Heart left ventricle (tissue), 16 donors: Measurements from ENCODE around the gene FADS3. TPM values are rescaled to one million over a fixed set of nuclear protein-coding genes. Genes with fewer than 3 reads are reported as not detected.

Experiments
- ATAC-seq, 4 donors: fragments of 200-7000 bp; cut with Tn5 transposase; one replicate each; pipeline ENCODE4 v1.9.1; 2020 to 2022; ENCODE audit warnings: moderate library complexity in 4 of 4, mild to moderate bottlenecking in 3 of 4, moderate number of reproducible peaks in 1 of 4
- DNase-seq, 5 donors: peaks; one replicate each; pipeline ENCODE4 v3.0.0-alpha.2; 2020
- H3K27ac ChIP-seq, 12 donors: fragments of 200-600 bp; sonication (generic) in 4 of 12; one replicate each; pipeline versions ENCODE4 v1.5.0 to v1.8.0; 2016 to 2022; ENCODE audit warnings: mild to moderate bottlenecking in 2 of 12
- H3K27me3 ChIP-seq, 9 donors: fragments of 200-600 bp; sonication (generic) in 2 of 9; one replicate each; pipeline versions ENCODE4 v1.5.1 to v1.8.0; 2016 to 2022; ENCODE audit warnings: mild to moderate bottlenecking in 3 of 9
- H3K36me3 ChIP-seq, 9 donors: fragments of 200-600 bp; sonication (generic) in 2 of 9; one replicate each; pipeline versions ENCODE4 v1.5.0 to v1.8.0; 2018 to 2022; ENCODE audit warnings: mild to moderate bottlenecking in 2 of 9
- H3K4me1 ChIP-seq, 12 donors: fragments of 200-600 bp; sonication (generic) in 4 of 12; one replicate each; pipeline versions ENCODE4 v1.5.0 to v1.8.0; 2016 to 2022; ENCODE audit warnings: mild to moderate bottlenecking in 3 of 12
- H3K4me3 ChIP-seq, 12 donors: fragments of 200-600 bp; sonication (generic) in 4 of 12; one replicate each; pipeline versions ENCODE4 v1.5.0 to v1.8.0; 2017 to 2022; ENCODE audit warnings: mild to moderate bottlenecking in 9 of 12, moderate library complexity in 4 of 12
- H3K9me3 ChIP-seq, 12 donors: fragments of 200-600 bp; sonication (generic) in 4 of 12; one replicate each; pipeline versions ENCODE4 v1.5.0 to v1.8.0; 2016 to 2022; ENCODE audit warnings: mild to moderate bottlenecking in 1 of 12
- CTCF ChIP-seq, 12 donors: fragments of 200-600 bp; sonication (generic) in 4 of 12; IDR thresholded peaks; one replicate each; pipeline versions ENCODE4 v1.5.0 to v1.8.0; 2018 to 2022; ENCODE audit warnings: antibody characterized with exemption in 12 of 12, mild to moderate bottlenecking in 5 of 12
- POLR2A ChIP-seq, 2 donors: fragments of 450-650 bp; IDR thresholded peaks; one replicate each; pipeline ENCODE4 v1.6.1; 2017; ENCODE audit warnings: antibody characterized with exemption in 2 of 2, mild to moderate bottlenecking in 2 of 2, moderate library complexity in 2 of 2
- WGBS, 4 donors: extraction: QIAGEN DNeasy Blood & Tissue Kit in 2 of 4; methylation state at CpG; one replicate each; pipeline versions ENCODE4 v1.1.5 to v1.1.7; 2013 to 2018; 5-methylcytosine and 5-hydroxymethylcytosine counted together
- intact Hi-C, 10 donors: fragments of 100-400 bp; cut with DNase I; formaldehyde crosslinking; loops; one replicate each; pipeline versions ENCODE4 v1.11.1 to v1.14.2; 2022
- polyA plus RNA-seq, 2 donors: library from polyadenylated mRNA; stranded (reverse); fragments of 200-250 nt; gene quantifications; one replicate each; pipeline ENCODE4 v1.2.3, GENCODE V29; 2013
- total RNA-seq, 9 donors: library from RNA; depleted of rRNA in 2 of 9; stranded (reverse); fragments of >200 nt in 2 of 9; fragmentation: NEBNext Ultra II Directional in 3 of 9; extraction: Animal tissue kit (Norgen Biotek cat#: 25700) in 3 of 9; gene quantifications; one replicate each; pipeline versions ENCODE4 v1.1.0 to v1.2.4, GENCODE V29; 2016 to 2023
- donor health status: ischemic (EF 13 %, LVEDD 7.1; RV severe dilation, severe dysfunction).
- donor health status: healthy with polysubstance abuse.
- donor health status: DM: no; HTN: yes; CAD: no.
- donor health status: DM: no; HTN: no; CAD: no.
- donor health status: ischemic (EF 25% LVEDD 6.9; RV normal size, moderate dysfunction).
- donor health status: ischemic (EF 25% LVEDD 5.7; RV mildly dilated, moderate dysfunction).
- donor health status: healthy.
- donor health status: DM: yes; HTN: yes; CAD: no.
- donor health status: ischemic (EF 35%, LVEDD 5.7; RV mildly dilated, moderate dysfunction).
- donor health status: nonischemic (EF 11% LVEDD 7.7; RV severe dilation, severe dysfunction).
- donor health status: DM: yes; HTN: yes; CAD: no.
- donor health status: PGD.
- donor health status: ischemic (EF 29% LVEDD 5.4; RV normal size, mild dysfunction).
- donor health status: nonischemic (EF 23%, LVEDD 6.1; RV moderate dilation, normal function).

The FADS3 gene
- total and polyA plus RNA-seq, 11 donors, result 53.2 to 237 (median 79.6) TPM

GRCh38 chr11:61854966-61855714 lies 36.2 kb downstream of the FADS3 start:
- ATAC-seq (no peak), DNase-seq (peak in 1 of 5 donors; percentile 30)
- TF ChIP-seq CTCF (IDR thresholded peaks at IDR 0.05) (no peak), POLR2A (IDR thresholded peaks at IDR 0.05) (no peak)
- Histone ChIP-seq H3K27ac (no peak overlapping the region), H3K4me1 (peaks cover 5 to 36% (median 19%) of the 10 kb centered on the region in 12 donors), H3K4me3 (no peak overlapping the region), H3K9me3 (no peaks in the 10 kb centered on the region), H3K27me3 (no peaks in the 10 kb centered on the region), H3K36me3 (peaks cover 0 to 76% (median 25%) of the 10 kb centered on the region in 9 donors)
- intact Hi-C loops, result loop anchor here in 1 of 10 donors (5.0 kb wide), 1 partner anchor 38 kb away; the partner anchor contains the start of gene FADS1
- 84 to 93% (median 90%) methylated on average over 13 to 14 of the region's 14 CpGs for WGBS, 4 donors

GRCh38 chr11:61854206-61854895 lies 37.0 kb downstream of the FADS3 start:
- 84 to 92% (median 91%) methylated on average over 17 of the region's 17 CpGs for WGBS, 4 donors
- ATAC-seq, result peak in 1 of 4 donors; percentile 11
- no peak overlapping the region for H3K4me3 ChIP-seq
- H3K9me3 ChIP-seq, result no peaks in the 10 kb centered on the region
- no peak for TF ChIP-seq CTCF (IDR thresholded peaks at IDR 0.05)
- no peak for TF ChIP-seq POLR2A (IDR thresholded peaks at IDR 0.05)
- intact Hi-C loops, result loop anchor here in 1 of 10 donors (5.0 kb wide), 1 partner anchor 37 kb away; the partner anchor contains the start of gene FADS1
- peaks cover 0 to 76% (median 19%) of the 10 kb centered on the region in 9 donors for H3K36me3 ChIP-seq
- peak overlapping the region in 2 of 12 donors; percentile 37 to 50 for H3K27ac ChIP-seq
- peaks cover 5 to 33% (median 15%) of the 10 kb centered on the region in 12 donors for H3K4me1 ChIP-seq
- H3K27me3 ChIP-seq, result no peaks in the 10 kb centered on the region
- no peak for DNase-seq

GRCh38 chr11:61853698-61854169 lies 37.6 kb downstream of the FADS3 start:
- peak in 2 of 5 donors; percentile 54 to 79 for DNase-seq
- WGBS, 4 donors, result 39 to 77% (median 59%) methylated on average over 10 to 13 of the region's 13 CpGs
- no peaks in the 10 kb centered on the region for H3K27me3 ChIP-seq
- peaks cover 0 to 76% (median 21%) of the 10 kb centered on the region in 9 donors for H3K36me3 ChIP-seq
- peaks cover 5 to 33% (median 15%) of the 10 kb centered on the region in 12 donors for H3K4me1 ChIP-seq
- TF ChIP-seq CTCF (IDR thresholded peaks at IDR 0.05), result no peak
- no peak for TF ChIP-seq POLR2A (IDR thresholded peaks at IDR 0.05)
- H3K9me3 ChIP-seq, result no peaks in the 10 kb centered on the region
- intact Hi-C loops, result loop anchor here in 1 of 10 donors (5.0 kb wide), 1 partner anchor 36 kb away; the partner anchor contains the start of gene FADS1
- peak in 3 of 4 donors; percentile 51 to 72 (median 67) for ATAC-seq
- H3K27ac ChIP-seq, result peak overlapping the region in 3 of 12 donors; percentile 18 to 50 (median 37)
- no peak overlapping the region for H3K4me3 ChIP-seq
